Esophagus muscularis mucosa (tissue), 4 donors: Measurements from ENCODE around the gene VTN.

ENCODE experiments used
- EP300 ChIP-seq: sonication (generic); formaldehyde crosslinking; IDR thresholded peaks from one replicate; pipeline ENCODE4 v1.6.1; 2017; ENCODE audit warnings: antibody characterized with exemption
- POLR2A ChIP-seq: fragments of 450-650 bp; IDR thresholded peaks from one replicate; pipeline ENCODE4 v1.6.1; 2017; ENCODE audit warnings: antibody characterized with exemption, moderate library complexity, mild to moderate bottlenecking, low read depth
- POLR2AphosphoS5 ChIP-seq, 2 donors: sonication (generic); formaldehyde crosslinking; IDR thresholded peaks; one replicate each; pipeline ENCODE4 v1.6.1; 2017; ENCODE audit warnings: antibody characterized with exemption in 2 of 2
- TF ChIP-seq, protein P1 (sequence below), 3 experiments: fragments of 200-600 bp in 2 of 3; fragments of 450-650 bp in 1 of 3; sonication (generic) in 2 of 3; IDR thresholded peaks; one replicate each; pipeline ENCODE4 v1.5.1; 2017 to 2019; ENCODE audit warnings: antibody characterized with exemption in 3 of 3, mild to moderate bottlenecking in 2 of 3, moderate library complexity in 1 of 3

- TF ChIP-seq, protein P1, sequence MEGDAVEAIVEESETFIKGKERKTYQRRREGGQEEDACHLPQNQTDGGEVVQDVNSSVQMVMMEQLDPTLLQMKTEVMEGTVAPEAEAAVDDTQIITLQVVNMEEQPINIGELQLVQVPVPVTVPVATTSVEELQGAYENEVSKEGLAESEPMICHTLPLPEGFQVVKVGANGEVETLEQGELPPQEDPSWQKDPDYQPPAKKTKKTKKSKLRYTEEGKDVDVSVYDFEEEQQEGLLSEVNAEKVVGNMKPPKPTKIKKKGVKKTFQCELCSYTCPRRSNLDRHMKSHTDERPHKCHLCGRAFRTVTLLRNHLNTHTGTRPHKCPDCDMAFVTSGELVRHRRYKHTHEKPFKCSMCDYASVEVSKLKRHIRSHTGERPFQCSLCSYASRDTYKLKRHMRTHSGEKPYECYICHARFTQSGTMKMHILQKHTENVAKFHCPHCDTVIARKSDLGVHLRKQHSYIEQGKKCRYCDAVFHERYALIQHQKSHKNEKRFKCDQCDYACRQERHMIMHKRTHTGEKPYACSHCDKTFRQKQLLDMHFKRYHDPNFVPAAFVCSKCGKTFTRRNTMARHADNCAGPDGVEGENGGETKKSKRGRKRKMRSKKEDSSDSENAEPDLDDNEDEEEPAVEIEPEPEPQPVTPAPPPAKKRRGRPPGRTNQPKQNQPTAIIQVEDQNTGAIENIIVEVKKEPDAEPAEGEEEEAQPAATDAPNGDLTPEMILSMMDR (IDR thresholded peaks at IDR 0.05): no peak
- TF ChIP-seq POLR2A (no peak), EP300 (no peak), POLR2AphosphoS5 (IDR thresholded peaks at IDR 0.05) (no peak)
Observed at GRCh38 chr17:28391401-28391800, 21.3 kb upstream of the VTN start.
